ENCODE data around the gene RBKS. TPM values are rescaled to one million over a fixed set of nuclear protein-coding genes. Genes with fewer than 3 reads are reported as not detected.

Gene RBKS
- total and polyA plus RNA-seq, 2 of the 13 experiments (the other 11 are each of a cell fraction or from before 2014, with no cell fraction given): 7.7 to 8.3 TPM

- no peak for TF ChIP-seq ZNF678 (CRISPR knock-in tag; IDR thresholded peaks at IDR 0.05)
- TF ChIP-seq, protein P1, sequence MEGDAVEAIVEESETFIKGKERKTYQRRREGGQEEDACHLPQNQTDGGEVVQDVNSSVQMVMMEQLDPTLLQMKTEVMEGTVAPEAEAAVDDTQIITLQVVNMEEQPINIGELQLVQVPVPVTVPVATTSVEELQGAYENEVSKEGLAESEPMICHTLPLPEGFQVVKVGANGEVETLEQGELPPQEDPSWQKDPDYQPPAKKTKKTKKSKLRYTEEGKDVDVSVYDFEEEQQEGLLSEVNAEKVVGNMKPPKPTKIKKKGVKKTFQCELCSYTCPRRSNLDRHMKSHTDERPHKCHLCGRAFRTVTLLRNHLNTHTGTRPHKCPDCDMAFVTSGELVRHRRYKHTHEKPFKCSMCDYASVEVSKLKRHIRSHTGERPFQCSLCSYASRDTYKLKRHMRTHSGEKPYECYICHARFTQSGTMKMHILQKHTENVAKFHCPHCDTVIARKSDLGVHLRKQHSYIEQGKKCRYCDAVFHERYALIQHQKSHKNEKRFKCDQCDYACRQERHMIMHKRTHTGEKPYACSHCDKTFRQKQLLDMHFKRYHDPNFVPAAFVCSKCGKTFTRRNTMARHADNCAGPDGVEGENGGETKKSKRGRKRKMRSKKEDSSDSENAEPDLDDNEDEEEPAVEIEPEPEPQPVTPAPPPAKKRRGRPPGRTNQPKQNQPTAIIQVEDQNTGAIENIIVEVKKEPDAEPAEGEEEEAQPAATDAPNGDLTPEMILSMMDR (CRISPR knock-in tag; IDR thresholded peaks at IDR 0.05): peak; percentile 99
- TF ChIP-seq NKX3-1 (CRISPR knock-in tag; IDR thresholded peaks at IDR 0.05): no peak
- no peak for TF ChIP-seq ZNF703 (CRISPR knock-in tag; IDR thresholded peaks at IDR 0.05; ENCODE audit: borderline replicate concordance)
- no peak for TF ChIP-seq ZSCAN30 (CRISPR knock-in tag; IDR thresholded peaks at IDR 0.05)
- no peak for TF ChIP-seq GLI4 (CRISPR knock-in tag; IDR thresholded peaks at IDR 0.05; ENCODE audit: borderline replicate concordance)
- no peak for TF ChIP-seq ZFP62 (CRISPR knock-in tag; IDR thresholded peaks at IDR 0.05)
- TF ChIP-seq ZNF749 (CRISPR knock-in tag; IDR thresholded peaks at IDR 0.05; ENCODE audit: borderline replicate concordance): no peak
- no peak for TF ChIP-seq POLR2G (IDR thresholded peaks at IDR 0.05; ENCODE audit: low read depth, low read length)
- TF ChIP-seq TFDP1 (CRISPR knock-in tag; IDR thresholded peaks at IDR 0.05; ENCODE audit: borderline replicate concordance): peak; percentile 27; the same call in 1 of the 2 replicates
- TF ChIP-seq ZNF720 (CRISPR knock-in tag; IDR thresholded peaks at IDR 0.05): no peak
- no peak for TF ChIP-seq ZBTB44 (CRISPR knock-in tag; IDR thresholded peaks at IDR 0.05)
- no peak for TF ChIP-seq KDM5A (IDR thresholded peaks at IDR 0.05; ENCODE audit: borderline replicate concordance, low read length)
- TF ChIP-seq SMARCC2 (IDR thresholded peaks at IDR 0.05): no peak
- TF ChIP-seq ZNF737 (CRISPR knock-in tag; IDR thresholded peaks at IDR 0.05; ENCODE audit: borderline replicate concordance): no peak
- TF ChIP-seq ZMYM4 (CRISPR knock-in tag; IDR thresholded peaks at IDR 0.05): 0 out of 2 replicates have a peak, but pooled peaks have one; percentile 48
- no peak for TF ChIP-seq RBM39 (IDR thresholded peaks at IDR 0.05; ENCODE audit: low read depth, low read length, poor library complexity, severe bottlenecking)
- TF ChIP-seq SNAPC2 (CRISPR knock-in tag; IDR thresholded peaks at IDR 0.05): no peak
- no peak for TF ChIP-seq ZNF577 (CRISPR knock-in tag; IDR thresholded peaks at IDR 0.05; ENCODE audit: borderline replicate concordance, low read depth)
- peak; percentile 41; the same call in 1 of the 2 replicates for TF ChIP-seq TGIF2 (CRISPR knock-in tag; IDR thresholded peaks at IDR 0.05)
- TF ChIP-seq HOXD1 (CRISPR knock-in tag; IDR thresholded peaks at IDR 0.05): no peak
- TF ChIP-seq ZNF282 (IDR thresholded peaks at IDR 0.05; ENCODE audit: partially characterized antibody): no peak
- TF ChIP-seq E2F2 (CRISPR knock-in tag; IDR thresholded peaks at IDR 0.05; ENCODE audit: borderline replicate concordance): no peak
- TF ChIP-seq ZNF589 (CRISPR knock-in tag; conservative IDR thresholded peaks at IDR 0.05): no peak
- TF ChIP-seq, protein P2, sequence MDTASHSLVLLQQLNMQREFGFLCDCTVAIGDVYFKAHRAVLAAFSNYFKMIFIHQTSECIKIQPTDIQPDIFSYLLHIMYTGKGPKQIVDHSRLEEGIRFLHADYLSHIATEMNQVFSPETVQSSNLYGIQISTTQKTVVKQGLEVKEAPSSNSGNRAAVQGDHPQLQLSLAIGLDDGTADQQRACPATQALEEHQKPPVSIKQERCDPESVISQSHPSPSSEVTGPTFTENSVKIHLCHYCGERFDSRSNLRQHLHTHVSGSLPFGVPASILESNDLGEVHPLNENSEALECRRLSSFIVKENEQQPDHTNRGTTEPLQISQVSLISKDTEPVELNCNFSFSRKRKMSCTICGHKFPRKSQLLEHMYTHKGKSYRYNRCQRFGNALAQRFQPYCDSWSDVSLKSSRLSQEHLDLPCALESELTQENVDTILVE (CRISPR knock-in tag; IDR thresholded peaks at IDR 0.05): peak; percentile 77
Observed at GRCh38 chr2:27754138-27754588, 136.0 kb downstream of the RBKS start (continued).

All from HepG2 (cell line).